ENCODE measurements around the gene CHPT1. TPM values are rescaled to one million over a fixed set of nuclear protein-coding genes. Genes with fewer than 3 reads are reported as not detected.

Gene CHPT1
- total and polyA plus RNA-seq, 2 donors (not counting 3 experiments of a cell fraction or from before 2014, with no cell fraction given), result 12.1 to 19.3 TPM

DNA sequence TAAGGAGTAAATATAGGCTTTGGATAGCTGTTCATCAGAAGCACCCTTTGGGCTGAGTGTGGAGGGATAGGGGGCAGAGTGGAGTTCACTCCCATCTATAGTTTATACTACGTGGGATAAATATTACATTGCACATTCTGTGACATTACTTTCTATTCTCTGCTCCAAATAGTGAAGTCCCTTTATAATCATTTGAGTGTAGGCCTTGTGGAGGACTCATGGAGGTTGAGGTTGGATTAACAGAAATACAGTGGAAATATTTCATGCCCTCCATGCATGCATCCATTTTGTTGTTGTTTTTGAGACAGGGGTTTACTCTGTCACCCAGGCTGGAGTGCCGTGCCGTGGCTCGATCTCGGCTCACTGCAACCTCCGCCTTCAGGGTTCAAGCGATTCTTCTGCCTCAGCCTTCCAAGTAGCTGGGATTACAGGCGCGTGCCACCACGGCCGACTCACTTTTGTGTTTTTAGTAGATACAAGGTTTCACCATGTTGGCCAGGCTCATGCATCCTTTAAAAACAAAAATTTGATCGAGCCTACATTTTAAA, 1.4 kb downstream of the CHPT1 start:
- H3K4me2 ChIP-seq (ENCODE audit: insufficient read depth, low read length), result peak overlapping the region; percentile 87
- dilution Hi-C loops (cut with MboI; ENCODE audit: extremely low pct_ligation_motif_present, low sequenced_read_pairs), result no loop called here
- no peak for FAIRE-seq
- H3K27me3 ChIP-seq (ENCODE audit: control insufficient read depth in 2 of 2, insufficient read depth in 2 of 2, low read length in 2 of 2), result no peaks in the 10 kb centered on the region
- peaks cover 6% of the 10 kb centered on the region for H3K4me1 ChIP-seq (ENCODE audit: control insufficient read depth, extremely low read depth, insufficient read depth, low read length)
- H3K36me3 ChIP-seq (ENCODE audit: control insufficient read depth in 2 of 2, extremely low read depth in 1 of 2, insufficient read depth in 2 of 2, low read length in 2 of 2), result no peaks in the 10 kb centered on the region
- TF ChIP-seq EZH2 (IDR thresholded peaks at IDR 0.05; ENCODE audit: borderline replicate concordance, low read depth, low read length, severe bottlenecking) (no peak), GATA2 (IDR thresholded peaks at IDR 0.05; ENCODE audit: insufficient read depth, insufficient read length, low read depth, low read length) (no peak), JUN (IDR thresholded peaks at IDR 0.05; ENCODE audit: borderline replicate concordance, insufficient read depth, insufficient read length, low read depth) (no peak), POLR2A (IDR thresholded peaks at IDR 0.05; ENCODE audit: low read depth, low read length) (no peak), POLR2AphosphoS5 (IDR thresholded peaks at IDR 0.05; ENCODE audit: insufficient read depth, low read depth, low read length) (no peak)
- TF ChIP-seq, protein P1, sequence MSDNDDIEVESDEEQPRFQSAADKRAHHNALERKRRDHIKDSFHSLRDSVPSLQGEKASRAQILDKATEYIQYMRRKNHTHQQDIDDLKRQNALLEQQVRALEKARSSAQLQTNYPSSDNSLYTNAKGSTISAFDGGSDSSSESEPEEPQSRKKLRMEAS (IDR thresholded peaks at IDR 0.05; ENCODE audit: insufficient read depth, insufficient read length), result no peak
- TF ChIP-seq, protein P2, sequence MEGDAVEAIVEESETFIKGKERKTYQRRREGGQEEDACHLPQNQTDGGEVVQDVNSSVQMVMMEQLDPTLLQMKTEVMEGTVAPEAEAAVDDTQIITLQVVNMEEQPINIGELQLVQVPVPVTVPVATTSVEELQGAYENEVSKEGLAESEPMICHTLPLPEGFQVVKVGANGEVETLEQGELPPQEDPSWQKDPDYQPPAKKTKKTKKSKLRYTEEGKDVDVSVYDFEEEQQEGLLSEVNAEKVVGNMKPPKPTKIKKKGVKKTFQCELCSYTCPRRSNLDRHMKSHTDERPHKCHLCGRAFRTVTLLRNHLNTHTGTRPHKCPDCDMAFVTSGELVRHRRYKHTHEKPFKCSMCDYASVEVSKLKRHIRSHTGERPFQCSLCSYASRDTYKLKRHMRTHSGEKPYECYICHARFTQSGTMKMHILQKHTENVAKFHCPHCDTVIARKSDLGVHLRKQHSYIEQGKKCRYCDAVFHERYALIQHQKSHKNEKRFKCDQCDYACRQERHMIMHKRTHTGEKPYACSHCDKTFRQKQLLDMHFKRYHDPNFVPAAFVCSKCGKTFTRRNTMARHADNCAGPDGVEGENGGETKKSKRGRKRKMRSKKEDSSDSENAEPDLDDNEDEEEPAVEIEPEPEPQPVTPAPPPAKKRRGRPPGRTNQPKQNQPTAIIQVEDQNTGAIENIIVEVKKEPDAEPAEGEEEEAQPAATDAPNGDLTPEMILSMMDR (IDR thresholded peaks at IDR 0.05; ENCODE audit: extremely low read depth in 1 of 2, insufficient read depth in 1 of 2, low read depth in 1 of 2, low read length in 2 of 2), result no peak
- peak overlapping the region; percentile 72 to 82 (median 81) for H3K4me3 ChIP-seq (replicated peaks in 1 of 3; ENCODE audit: insufficient read depth in 1 of 3, low read depth in 1 of 3, low read length in 3 of 3)
- H3K27ac ChIP-seq (ENCODE audit: insufficient read depth, low read depth, low read length), result no peak overlapping the region
- DNase-seq (ENCODE audit: low read depth, low spot score), result no peak
- BruUV-seq (replicated peaks), result TSS peak; percentile 19
- no peaks in the 10 kb centered on the region for H4K20me1 ChIP-seq (replicated peaks; ENCODE audit: control insufficient read depth, extremely low read depth, insufficient read depth, low read length)
- no peaks in the 10 kb centered on the region for H3K9me1 ChIP-seq (replicated peaks; ENCODE audit: control insufficient read depth, extremely low read depth, insufficient read depth, low read length)
- peak overlapping the region; percentile 76 for H2AFZ ChIP-seq (ENCODE audit: low read depth, low read length)
- ChIA-PET POLR2A (no interaction called here), CTCF (interaction anchor here (0.8 to 1.2 kb wide), 5 partner anchors 10 to 75 kb away, joined by 3 to 7 read pairs (median 4); no protein-coding TSS in a partner anchor)
- peaks cover 24% of the 10 kb centered on the region for H3K79me2 ChIP-seq (ENCODE audit: control insufficient read depth, insufficient read depth, low read length)
- intact Hi-C loops (cut with micrococcal nuclease), result loop anchor here (5.0 to 10.0 kb wide), 2 partner anchors 292 to 1124 kb away; partner anchors contain the start of genes ARL1 and GAS2L3
- peak overlapping the region; percentile 61 for H3K9ac ChIP-seq (replicated peaks; ENCODE audit: extremely low read depth, insufficient read depth, low read length)
- no peaks in the 10 kb centered on the region for H3K9me3 ChIP-seq (replicated peaks; ENCODE audit: control insufficient read depth, insufficient read depth, low read length)

All from endothelial cell of umbilical vein (primary cell).